Measurements from ENCODE around the gene RAB11FIP2. TPM values are rescaled to one million over a fixed set of nuclear protein-coding genes. Genes with fewer than 3 reads are reported as not detected.

The RAB11FIP2 gene
- total and polyA plus RNA-seq, 2 of the 4 experiments (the other 2 are of a cell fraction): 3.6 to 16.1 TPM

GRCh38 chr10:117988814-117989213 is 57.9 kb downstream of the RAB11FIP2 start:
- no peak for ATAC-seq (ENCODE audit: low read depth)
- Histone ChIP-seq H3K36me3 (ENCODE audit: control insufficient read depth, insufficient read depth, low read length) (no peaks in the 10 kb centered on the region), H2AFZ (replicated peaks; ENCODE audit: low read length, poor library complexity) (no peak overlapping the region), H3K9me3 (ENCODE audit: control insufficient read depth, insufficient read depth, low read length) (no peaks in the 10 kb centered on the region), H3K18ac (ENCODE audit: low read depth, low read length) (no peak overlapping the region), H3K9me1 (ENCODE audit: insufficient read depth, low read length) (no peaks in the 10 kb centered on the region), H3K27ac (ENCODE audit: insufficient read depth, low read length) (no peak overlapping the region), H3K27me3 (ENCODE audit: control insufficient read depth, insufficient read depth, low read length) (no peaks in the 10 kb centered on the region), H3K4ac (ENCODE audit: low read depth, low read length) (no peak overlapping the region), H3K4me1 (ENCODE audit: control insufficient read depth, insufficient read depth, low read length) (no peaks in the 10 kb centered on the region), H2BK15ac (ENCODE audit: low read depth, low read length) (no peak overlapping the region), H4K20me1 (ENCODE audit: insufficient read depth, low read length) (no peaks in the 10 kb centered on the region), H3K23ac (ENCODE audit: low read depth, low read length) (no peak overlapping the region), H4K5ac (ENCODE audit: low read depth, low read length) (no peak overlapping the region), H2AK5ac (ENCODE audit: low read depth, low read length) (no peak overlapping the region), H3K4me2 (ENCODE audit: low read depth, low read length) (no peak overlapping the region), H3K79me1 (ENCODE audit: low read depth in 1 of 2, low read length in 2 of 2) (no peaks in the 10 kb centered on the region), H3K4me3 (ENCODE audit: insufficient read depth, low read depth, low read length) (no peak overlapping the region), H2BK5ac (ENCODE audit: low read depth, low read length, poor library complexity, severe bottlenecking) (no peak overlapping the region), H3K56ac (ENCODE audit: extremely low read depth, insufficient read depth, low read length) (no peak overlapping the region), H2BK20ac (ENCODE audit: low read depth, low read length) (no peak overlapping the region), H2BK120ac (ENCODE audit: low read depth, low read length) (no peak overlapping the region), H2AK9ac (replicated peaks; ENCODE audit: low read depth, low read length, poor library complexity) (no peak overlapping the region), H3K14ac (replicated peaks; ENCODE audit: low read depth, low read length) (no peak overlapping the region), H4K8ac (ENCODE audit: low read depth in 2 of 2, low read length in 2 of 2) (no peak overlapping the region), H4K91ac (ENCODE audit: insufficient read depth, low read depth, low read length) (no peak overlapping the region), H3K9ac (ENCODE audit: low read depth, low read length) (no peak overlapping the region)
- in situ Hi-C loops (cut with MboI; ENCODE audit: low sequenced_read_pairs) (no loop called here), dilution Hi-C loops (cut with HindIII; ENCODE audit: low sequenced_read_pairs, unreplicated experiment) (no loop called here), intact Hi-C loops (cut with micrococcal nuclease) (no loop called here)
- BruUV-seq (replicated peaks): no TSS peak
- no CpG with 5 or more reads among the region's 3 CpGs for WGBS, 2 experiments (ENCODE audit: extremely low coverage in 2 of 2, insufficient read length in 1 of 2)
- no peak for DNase-seq
- POLR2A ChIA-PET (ENCODE audit: unreplicated experiment): no interaction called here
- CTCF ChIA-PET: no interaction called here
- TF ChIP-seq BHLHE40 (IDR thresholded peaks at IDR 0.05; ENCODE audit: low read depth, low read length) (no peak), MXI1 (IDR thresholded peaks at IDR 0.05; ENCODE audit: borderline replicate concordance, low read depth, low read length) (no peak), MAZ (IDR thresholded peaks at IDR 0.05; ENCODE audit: borderline replicate concordance, low read depth, low read length) (no peak), NFE2L2 (IDR thresholded peaks at IDR 0.05; ENCODE audit: low read depth, low read length) (no peak), CEBPB (IDR thresholded peaks at IDR 0.05; ENCODE audit: low read depth, low read length) (no peak), RCOR1 (IDR thresholded peaks at IDR 0.05; ENCODE audit: insufficient replicate concordance, low read length) (no peak), CTCF (conservative IDR thresholded peaks at IDR 0.05; ENCODE audit: low read depth, low read length) (no peak), RFX5 (IDR thresholded peaks at IDR 0.05; ENCODE audit: low read depth, low read length) (no peak), POLR2A (IDR thresholded peaks at IDR 0.05; ENCODE audit: low read depth, low read length) (no peak), SMC3 (IDR thresholded peaks at IDR 0.05; ENCODE audit: low read depth, low read length) (no peak), RAD21 (IDR thresholded peaks at IDR 0.05; ENCODE audit: low read length) (no peak), FOS (IDR thresholded peaks at IDR 0.05; ENCODE audit: low read depth, low read length) (no peak), ELK1 (IDR thresholded peaks at IDR 0.05; ENCODE audit: borderline replicate concordance, low read depth, low read length) (no peak)
